ENCODE results near the gene PLA2G4A.

Gene PLA2G4A

GRCh38 chr1:186835448-186835847 lies 6.7 kb downstream of the PLA2G4A start:
- DNase-seq: no peak

- DNase-seq: no peak
These were observed 9.1 kb downstream of the PLA2G4A start for GRCh38 chr1:186837806-186838205.

GRCh38 chr1:186838380-186839040 lies 9.8 kb downstream of the PLA2G4A start:
- DNase-seq: no peak

GRCh38 chr1:186839041-186839400 lies 10.3 kb downstream of the PLA2G4A start:
- DNase-seq: no peak

GRCh38 chr1:186841599-186841998 lies 12.8 kb downstream of the PLA2G4A start:
- no peak for DNase-seq

- DNase-seq: no peak
These were observed 13.8 kb downstream of the PLA2G4A start for GRCh38 chr1:186842547-186842946.

- DNase-seq: no peak
These were observed 14.5 kb downstream of the PLA2G4A start for GRCh38 chr1:186843226-186843625.

GRCh38 chr1:186843931-186844330 lies 15.2 kb downstream of the PLA2G4A start:
- no peak for DNase-seq

- no peak for DNase-seq
These were observed 16.9 kb downstream of the PLA2G4A start for GRCh38 chr1:186845576-186846210.

GRCh38 chr1:186848509-186849130 lies 19.9 kb downstream of the PLA2G4A start:
- no peak for DNase-seq

- no peak for DNase-seq
These were observed 20.5 kb downstream of the PLA2G4A start for GRCh38 chr1:186849271-186849671.

- DNase-seq: no peak
These were observed 21.1 kb downstream of the PLA2G4A start for GRCh38 chr1:186849826-186850225.

- DNase-seq: no peak
These were observed 25.4 kb downstream of the PLA2G4A start for GRCh38 chr1:186854102-186854501.

GRCh38 chr1:186858923-186859322 lies 30.2 kb downstream of the PLA2G4A start:
- DNase-seq: no peak

- DNase-seq: no peak
These were observed 31.2 kb downstream of the PLA2G4A start for GRCh38 chr1:186859995-186860394.

GRCh38 chr1:186864296-186864695 lies 35.5 kb downstream of the PLA2G4A start:
- no peak for DNase-seq

GRCh38 chr1:186865253-186865652 lies 36.5 kb downstream of the PLA2G4A start:
- no peak for DNase-seq

- DNase-seq: no peak
These were observed 37.1 kb downstream of the PLA2G4A start for GRCh38 chr1:186865857-186866256.

GRCh38 chr1:186869526-186870228 lies 40.9 kb downstream of the PLA2G4A start:
- DNase-seq: no peak

- DNase-seq: no peak
These were observed 43.0 kb downstream of the PLA2G4A start for GRCh38 chr1:186871784-186872183.

GRCh38 chr1:186872291-186872690 lies 43.5 kb downstream of the PLA2G4A start:
- no peak for DNase-seq

GRCh38 chr1:186873687-186874086 lies 44.9 kb downstream of the PLA2G4A start:
- no peak for DNase-seq

GRCh38 chr1:186875896-186876835 lies 47.4 kb downstream of the PLA2G4A start:
- no peak for DNase-seq

Data from activated CD4-positive, CD25-positive, alpha-beta regulatory T cell (primary cell).